ENCODE measurements around the gene ASTN2.

Gene ASTN2

DNA sequence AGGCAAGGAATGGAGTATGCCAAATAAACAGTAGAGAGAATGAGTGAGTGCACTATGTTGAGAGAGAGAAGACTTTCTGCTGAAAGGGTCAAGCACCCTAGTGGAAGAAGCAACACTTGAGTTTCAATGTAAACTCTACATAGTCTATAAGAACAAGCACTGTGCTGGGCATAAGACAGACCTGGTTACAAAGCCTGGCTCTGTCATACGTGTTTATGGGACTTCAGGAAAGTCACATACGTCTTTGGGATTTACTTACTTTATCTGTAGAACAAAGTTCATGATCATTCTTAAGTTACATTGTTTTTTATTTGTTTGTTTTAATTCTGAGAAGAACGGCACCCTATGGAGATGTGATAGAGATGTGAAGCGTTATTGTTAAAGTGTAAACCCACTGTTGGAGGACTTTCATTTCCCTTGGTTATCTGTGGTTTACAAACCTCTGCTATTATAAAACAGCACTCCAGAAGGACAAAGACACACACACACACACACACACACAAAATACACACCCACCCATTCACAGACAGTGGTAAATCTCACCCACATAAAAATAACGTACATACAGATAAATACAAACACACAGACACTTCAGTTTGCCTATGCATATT is 798.4 kb downstream of the ASTN2 start:
- DNase-seq (ENCODE audit: low spot score) = no peak

- DNase-seq (ENCODE audit: low spot score) = no peak
Measured at GRCh38 chr9:116608064-116608463, 806.8 kb downstream of the ASTN2 start.

- no peak for DNase-seq (ENCODE audit: low spot score)
Measured at GRCh38 chr9:116605904-116606341, 808.9 kb downstream of the ASTN2 start.

GRCh38 chr9:116605060-116605459 is 809.8 kb downstream of the ASTN2 start:
- no peak for DNase-seq (ENCODE audit: low spot score)

- DNase-seq (ENCODE audit: low spot score) = no peak
Measured at GRCh38 chr9:116604251-116604650, 810.6 kb downstream of the ASTN2 start.

DNA sequence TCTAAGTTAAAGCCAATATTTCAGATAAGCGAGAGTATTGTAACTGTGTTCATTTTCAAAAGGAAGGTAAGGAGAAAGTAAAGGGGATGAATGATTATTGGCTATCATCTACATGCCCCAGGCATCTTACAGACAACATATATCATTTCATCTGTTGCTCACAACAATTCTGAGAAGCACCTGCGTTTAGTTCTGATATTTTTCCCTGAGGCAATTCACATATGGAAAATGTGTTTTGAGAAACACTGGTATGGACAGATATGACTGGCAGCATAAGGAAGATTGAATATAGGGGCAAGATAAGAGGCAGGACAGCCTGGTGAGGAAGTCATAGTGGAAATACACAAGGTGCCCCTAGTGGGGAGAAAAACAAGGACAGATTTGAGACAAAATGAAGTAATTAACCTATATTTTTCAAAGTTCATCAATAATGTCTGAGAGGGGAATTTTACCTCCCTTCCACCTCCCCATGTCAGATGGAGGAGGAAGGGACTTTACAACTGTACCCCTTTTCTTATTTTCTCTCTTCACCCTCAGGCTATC is 815.4 kb downstream of the ASTN2 start:
- no peak for DNase-seq (ENCODE audit: low spot score)

- no peak for DNase-seq (ENCODE audit: low spot score)
Measured at GRCh38 chr9:116596646-116597045, 818.2 kb downstream of the ASTN2 start.

DNA sequence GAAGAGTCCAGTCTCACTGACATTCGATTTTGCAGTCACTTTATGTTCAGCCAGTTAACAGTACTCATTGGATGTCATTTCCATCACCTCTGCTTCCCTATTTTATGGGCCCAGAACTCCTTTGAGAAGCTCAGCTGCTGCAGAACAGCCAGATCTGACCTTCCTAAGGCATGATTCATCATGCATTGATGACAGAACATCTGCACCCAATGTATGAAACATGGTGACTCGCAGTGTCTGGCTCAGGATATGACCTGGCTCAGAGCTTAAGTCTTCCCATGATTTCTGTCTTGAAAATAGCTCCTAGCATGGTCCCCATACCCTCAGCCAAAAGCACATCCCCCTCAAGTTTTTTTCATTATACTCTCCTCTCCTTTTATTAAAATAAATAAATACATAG is 820.3 kb downstream of the ASTN2 start:
- peak; percentile 68 for DNase-seq (ENCODE audit: low spot score)

GRCh38 chr9:116592970-116593369 is 821.9 kb downstream of the ASTN2 start:
- no peak for DNase-seq (ENCODE audit: low spot score)

DNA sequence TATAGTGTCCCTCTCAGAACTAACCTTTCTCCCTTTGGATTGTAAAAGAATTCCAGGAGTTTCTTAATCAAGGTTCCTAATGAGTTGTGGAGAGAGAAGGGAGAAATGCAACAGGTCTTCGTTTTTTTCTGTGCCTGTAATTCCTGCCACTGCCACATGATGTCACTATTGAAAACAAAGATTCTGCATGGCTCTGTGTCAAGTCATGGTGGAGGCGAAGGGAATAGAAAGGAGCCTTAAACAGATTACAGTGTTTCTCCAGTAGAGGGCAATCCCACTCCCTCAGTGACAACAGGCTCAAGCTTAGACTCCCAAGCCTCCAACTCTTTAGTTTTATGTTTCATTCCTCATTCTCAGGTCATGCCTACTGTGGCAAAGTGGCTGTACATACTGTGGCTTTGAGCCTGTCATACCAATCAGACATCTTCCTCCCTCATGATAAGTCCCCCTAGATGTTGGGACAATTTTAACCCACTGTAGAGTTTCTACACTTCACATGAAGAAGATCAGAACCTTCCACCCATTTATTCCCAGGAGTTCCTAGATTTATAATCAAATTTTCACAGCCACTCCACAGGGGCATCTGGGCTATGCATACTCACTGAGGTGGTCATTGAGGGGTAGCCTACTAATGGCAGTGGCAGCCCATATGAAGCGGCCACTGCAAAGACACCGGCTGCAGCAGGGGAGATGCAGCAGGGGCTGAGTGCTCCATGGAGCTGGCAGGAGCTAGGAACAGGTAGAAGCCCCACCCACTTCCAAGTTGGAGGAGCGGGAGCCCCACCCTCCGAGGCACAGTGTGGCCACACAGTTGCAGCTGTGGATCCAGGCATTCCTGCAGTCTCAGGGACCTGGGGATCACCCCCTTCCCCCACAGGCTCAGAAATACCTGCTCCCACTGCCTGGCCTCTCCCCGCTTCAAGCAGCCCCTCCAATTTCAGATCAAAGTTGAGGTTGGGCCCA is 825.2 kb downstream of the ASTN2 start:
- peak; percentile 41 for DNase-seq (ENCODE audit: low spot score)

- DNase-seq (ENCODE audit: low spot score) = no peak
Measured at GRCh38 chr9:116587919-116588318, 826.9 kb downstream of the ASTN2 start.

- no peak for DNase-seq (ENCODE audit: low spot score)
Measured at GRCh38 chr9:116585896-116586295, 829.0 kb downstream of the ASTN2 start.

GRCh38 chr9:116585204-116585603 is 829.7 kb downstream of the ASTN2 start:
- DNase-seq (ENCODE audit: low spot score) = no peak

DNA sequence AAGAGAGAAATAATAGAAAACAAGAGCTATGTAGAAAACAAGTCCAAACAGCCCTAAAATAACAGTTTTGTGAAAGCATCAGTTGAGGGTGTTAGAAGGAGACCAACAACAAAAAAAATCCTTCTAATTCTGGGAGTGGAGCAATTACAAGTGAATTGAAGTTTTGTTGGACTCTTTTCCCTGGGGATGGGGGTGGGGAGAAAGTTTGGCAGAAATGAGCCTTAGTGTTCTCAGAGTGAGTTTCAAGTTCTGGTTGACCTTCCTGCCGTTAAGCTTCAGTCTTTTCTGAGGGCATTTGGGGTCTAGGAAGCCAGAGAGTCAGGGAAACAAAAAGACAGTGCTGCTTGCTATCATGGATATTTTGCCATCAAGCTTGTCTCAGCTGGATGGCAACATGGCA is 834.0 kb downstream of the ASTN2 start:
- DNase-seq (ENCODE audit: low spot score) = no peak

GRCh38 chr9:116576386-116576785 is 838.5 kb downstream of the ASTN2 start:
- DNase-seq (ENCODE audit: low spot score) = no peak

DNA sequence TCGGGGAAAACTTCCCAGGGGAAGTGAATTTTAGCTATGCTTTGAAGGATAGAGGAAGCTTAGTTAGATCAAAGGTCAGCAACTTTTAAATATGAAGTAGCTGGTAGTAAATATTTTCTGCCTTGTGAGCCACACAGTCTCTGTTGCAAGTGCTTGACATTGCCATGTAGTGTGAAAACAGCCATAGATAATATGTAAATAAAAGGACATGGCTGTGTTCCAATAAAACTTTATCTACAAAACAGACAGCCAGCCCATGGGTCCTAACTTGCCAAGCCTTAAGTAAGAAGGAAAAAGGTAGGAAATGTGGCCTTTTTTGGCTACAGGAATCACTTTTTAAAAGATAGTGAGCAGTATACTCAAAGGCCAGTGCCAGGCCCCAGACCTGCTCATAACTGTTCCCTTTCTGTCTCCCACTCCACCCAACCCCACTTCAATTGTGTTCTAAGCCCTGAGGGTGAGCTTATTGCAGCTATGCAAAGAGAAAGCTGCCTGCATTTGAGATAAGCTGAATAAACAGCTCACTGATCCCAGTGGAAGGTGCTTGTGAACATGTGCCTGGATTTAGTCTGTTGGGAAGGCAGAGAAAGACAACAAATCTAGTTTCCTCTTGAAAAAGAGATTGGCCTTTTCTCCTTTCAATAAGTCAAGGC is 840.7 kb downstream of the ASTN2 start:
- no peak for DNase-seq (ENCODE audit: low spot score)

DNA sequence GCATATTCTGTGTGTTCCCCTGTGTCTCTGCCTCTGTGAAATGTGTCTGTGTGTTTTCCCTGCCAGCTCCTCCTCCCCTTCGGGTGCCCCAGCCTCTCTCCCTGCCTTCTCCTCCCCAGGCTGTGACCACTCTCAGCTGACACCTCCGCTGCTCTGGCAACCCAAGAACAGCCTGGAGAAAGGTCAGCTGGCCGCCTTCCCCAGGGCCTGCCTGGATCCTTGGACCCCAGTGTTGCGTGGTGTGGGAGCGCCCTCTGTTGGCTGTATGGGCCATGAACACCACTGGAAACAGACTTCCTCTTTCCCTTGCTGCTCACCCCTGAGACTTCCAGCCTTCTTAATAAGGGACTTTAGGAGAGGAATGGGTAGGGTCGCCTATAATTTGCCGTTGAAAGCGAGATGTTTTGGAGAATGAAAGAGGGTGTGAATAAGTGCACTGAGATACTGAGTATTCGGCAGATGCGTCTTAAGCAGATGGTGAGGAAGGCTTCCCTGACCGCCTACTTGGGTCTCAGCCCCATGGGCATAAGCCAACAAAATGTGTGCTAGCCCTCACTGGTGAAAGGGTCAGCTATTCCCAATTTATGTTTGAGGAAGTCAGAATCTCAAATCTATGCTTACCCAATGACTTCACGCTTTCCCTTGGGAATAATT is 842.6 kb downstream of the ASTN2 start:
- DNase-seq (ENCODE audit: low spot score) = peak; percentile 88

DNA sequence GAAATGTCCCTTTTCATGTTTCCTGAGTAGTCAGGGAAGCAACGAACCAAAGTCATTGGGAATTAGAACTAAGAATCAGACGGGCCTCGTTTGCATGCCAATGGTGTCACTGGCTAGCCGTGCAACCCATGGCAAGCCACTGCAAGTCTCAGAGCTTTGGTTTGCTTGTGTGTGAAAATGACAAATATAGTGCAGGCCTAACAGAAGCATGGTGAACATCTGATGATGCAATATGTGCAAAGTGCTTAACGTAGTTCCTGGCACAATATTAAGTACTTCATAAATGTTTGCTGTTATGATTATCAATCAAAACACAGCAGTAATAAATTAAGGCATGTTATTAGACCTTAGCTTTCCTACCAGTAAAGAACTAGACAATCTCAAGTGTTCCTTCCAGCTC is 845.7 kb downstream of the ASTN2 start:
- no peak for DNase-seq (ENCODE audit: low spot score)

DNA sequence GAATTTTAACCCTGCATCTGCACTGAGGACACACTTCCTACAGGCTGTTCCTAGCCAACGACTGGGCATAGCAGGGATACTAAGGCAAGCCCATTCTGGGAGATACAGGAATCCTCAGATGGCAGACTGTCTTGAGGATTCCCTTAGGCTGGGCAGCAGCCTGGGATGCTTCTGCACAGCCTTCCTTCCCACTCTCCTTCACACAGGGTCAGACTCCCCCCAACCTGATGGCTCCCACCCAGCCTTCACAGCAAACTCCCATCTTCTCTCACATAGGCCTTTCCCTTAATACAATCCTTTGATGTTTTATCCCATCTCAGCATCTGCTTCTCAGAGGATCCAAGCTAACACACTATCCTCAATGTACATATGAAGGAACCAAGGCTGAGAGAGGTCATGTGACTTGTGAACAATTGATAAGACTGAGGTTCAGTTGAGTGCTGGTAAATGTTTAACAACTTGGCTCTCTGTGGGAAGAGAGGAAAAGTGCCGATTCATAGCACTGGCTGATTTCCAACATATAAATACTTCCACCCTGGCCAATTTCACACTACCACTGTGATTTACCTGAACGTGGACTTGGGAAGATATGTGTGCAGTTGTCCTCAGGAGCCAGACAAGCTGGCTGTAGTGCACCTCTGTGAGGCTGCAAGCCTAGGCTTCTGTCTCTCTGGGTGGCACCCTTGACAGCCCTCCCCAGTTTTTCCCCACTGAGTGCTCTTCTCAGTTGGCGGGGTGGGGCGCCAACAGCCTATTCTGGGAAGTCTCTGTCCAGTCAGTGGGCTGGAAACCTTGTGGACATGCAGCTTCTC is 848.0 kb downstream of the ASTN2 start:
- no peak for DNase-seq (ENCODE audit: low spot score)

- no peak for DNase-seq (ENCODE audit: low spot score)
Measured at GRCh38 chr9:116565986-116566385, 848.9 kb downstream of the ASTN2 start.

- no peak for DNase-seq (ENCODE audit: low spot score)
Measured at GRCh38 chr9:116564266-116564793, 850.5 kb downstream of the ASTN2 start.
